HepG2 (cell line): ENCODE measurements around the gene RPL11. TPM values are rescaled to one million over a fixed set of nuclear protein-coding genes. Genes with fewer than 3 reads are reported as not detected.

Experiments
- ATAC-seq: fragments of 200-7000 bp; cut with Tn5 transposase; 3 replicates; pipeline ENCODE4 v1.9.1; 2020; ENCODE audit warnings: mild to moderate bottlenecking, moderate library complexity
- BruUV-seq: library from RNA; stranded (reverse); fragments of 400-500 nt; replicated peaks from 2 replicates; lab custom pipeline; 2021; lab: Mats Ljungman, UMichigan
- CTCF ChIA-PET: fragments of 300-600 bp; formaldehyde crosslinking; extraction: SDS; loops from one replicate; lab custom pipeline; 2021; ENCODE audit warnings: low total read pairs, inconsistent platforms, low intra/inter-chr PET ratio; lab: Yijun Ruan, JAX
- POLR2A ChIA-PET: fragments of 350-600 bp; sonication (Branson Sonifier 250); formaldehyde crosslinking; loops from one replicate; lab custom pipeline; 2020; ENCODE audit warnings: antibody characterized with exemption, inconsistent platforms; lab: Yijun Ruan, JAX
- DNase-seq: peaks from one replicate; pipeline ENCODE4 v3.0.0-alpha.2; 2015; ENCODE audit warnings: low spot score
- FAIRE-seq: peaks from 3 replicates; lab custom pipeline; 2011; peaks lifted over from hg19 to GRCh38; lab: Jason Lieb, UNC
- H2AFZ ChIP-seq: one replicate; pipeline ENCODE4 v1.6.1; 2011; ENCODE audit warnings: low read length, inconsistent platforms
- H3K27ac ChIP-seq: fragments of 300-600 bp; 3 replicates; pipeline ENCODE4 v1.8.0; 2011; ENCODE audit warnings: mixed run types, mild to moderate bottlenecking, mixed read lengths, low read length, inconsistent platforms; ENCODE audit not compliant: insufficient read depth; ENCODE audit errors: extremely low read length
- H3K27me3 ChIP-seq, 2 experiments: fragments of 200-600 bp in 1 of 2; 2 replicates in 1 of 2; 3 replicates in 1 of 2; pipeline versions ENCODE4 v1.6.0 to v1.8.0; 2011; ENCODE audit warnings: low read length in 2 of 2, mild to moderate bottlenecking in 2 of 2, moderate library complexity in 2 of 2, inconsistent platforms in 1 of 2; ENCODE audit not compliant: insufficient read depth in 2 of 2, control insufficient read depth in 1 of 2
- H3K36me3 ChIP-seq, 2 experiments: fragments of 200-600 bp in 1 of 2; replicated peaks in 1 of 2; 2 replicates in 1 of 2; 3 replicates in 1 of 2; pipeline versions ENCODE4 v1.5.1 to v1.8.0; 2011; ENCODE audit warnings: low read length in 2 of 2, inconsistent platforms in 1 of 2; ENCODE audit not compliant: insufficient read depth in 2 of 2, control insufficient read depth in 1 of 2
- H3K4me1 ChIP-seq: 2 replicates; pipeline ENCODE4 v1.5.1; 2012; ENCODE audit warnings: low read length, inconsistent platforms; ENCODE audit not compliant: insufficient read depth
- H3K4me2 ChIP-seq: 2 replicates; pipeline ENCODE4 v1.6.0; 2011; ENCODE audit warnings: low read depth, low read length, inconsistent platforms
- H3K4me3 ChIP-seq, 3 experiments: fragments of 200-600 bp in 1 of 3; sonication (generic), shearing (Covaris generic) in 1 of 3; replicated peaks in 1 of 3; 2 replicates each; pipeline ENCODE4 v1.5.1; 2011 to 2016; ENCODE audit warnings: low read length in 3 of 3, inconsistent platforms in 2 of 3, low read depth in 2 of 3, mild to moderate bottlenecking in 2 of 3, control low read depth in 1 of 3, mixed read lengths in 1 of 3; ENCODE audit not compliant: insufficient read depth in 1 of 3
- H3K79me2 ChIP-seq: one replicate; pipeline ENCODE4 v1.6.1; 2011; ENCODE audit warnings: low read length, inconsistent platforms; ENCODE audit not compliant: insufficient read depth
- H3K9ac ChIP-seq: 2 replicates; pipeline ENCODE4 v1.6.0; 2011; ENCODE audit warnings: mild to moderate bottlenecking, low read depth, low read length, inconsistent platforms; ENCODE audit not compliant: insufficient read depth
- H3K9me3 ChIP-seq: 2 replicates; pipeline ENCODE4 v1.5.1; 2012; ENCODE audit warnings: mild to moderate bottlenecking, low read length
- H4K20me1 ChIP-seq: 2 replicates; pipeline ENCODE4 v1.6.0; 2011; ENCODE audit warnings: inconsistent platforms, mild to moderate bottlenecking, low read length, moderate library complexity; ENCODE audit not compliant: insufficient read depth
- ATF7-NPFF ChIP-seq: sonication (generic); formaldehyde crosslinking; IDR thresholded peaks from 2 replicates; pipeline ENCODE4 v1.8.1; 2023; ENCODE audit warnings: mild to moderate bottlenecking, low read depth, missing genetic modification reagents, moderate library complexity
- MLX ChIP-seq: IDR thresholded peaks from 2 replicates; pipeline ENCODE4 v1.6.1; 2016
- TEAD3 ChIP-seq: optimal IDR thresholded peaks from 2 replicates; pipeline ENCODE3; 2016; ENCODE audit warnings: borderline replicate concordance
- XRCC5 ChIP-seq: fragments of 200-400 bp; formaldehyde crosslinking; optimal IDR thresholded peaks from 2 replicates; pipeline ENCODE3; 2017; ENCODE audit warnings: mild to moderate bottlenecking, low read length
- ZMYM4 ChIP-seq: sonication (generic); formaldehyde crosslinking; IDR thresholded peaks from 2 replicates; pipeline ENCODE4 v1.8.1; 2023; ENCODE audit warnings: mild to moderate bottlenecking, missing genetic modification reagents
- ZNF263 ChIP-seq: sonication (generic); formaldehyde crosslinking; IDR thresholded peaks from 2 replicates; pipeline ENCODE4 v1.4.0; 2020; ENCODE audit warnings: missing genetic modification reagents
- ZNF574 ChIP-seq: sonication (generic); formaldehyde crosslinking; IDR thresholded peaks from 2 replicates; pipeline ENCODE4 v1.4.0; 2020; ENCODE audit warnings: missing genetic modification reagents
- ZNF580 ChIP-seq: IDR thresholded peaks from 2 replicates; pipeline ENCODE4 v1.6.1; 2016; ENCODE audit warnings: low read depth, borderline replicate concordance
- ZNF605 ChIP-seq: sonication (generic); formaldehyde crosslinking; IDR thresholded peaks from 2 replicates; pipeline ENCODE4 v1.8.0; 2022; ENCODE audit warnings: mild to moderate bottlenecking, missing genetic modification reagents
- WGBS: methylation state at CpG from one replicate; pipeline ENCODE4 v1.1.6; 2017; ENCODE audit warnings: low lambda C conversion rate; 5-methylcytosine and 5-hydroxymethylcytosine counted together
- in situ Hi-C: cut with HindIII; loops from 2 replicates; pipeline ENCODE4 v1.10.0; 2017; ENCODE audit warnings: low pct_unique_long_range_greater_than_20kb; ENCODE audit not compliant: extremely low pct_ligation_motif_present
- intact Hi-C: fragments of 100-400 bp; cut with micrococcal nuclease; formaldehyde crosslinking; loops from one replicate; pipeline ENCODE4 v1.10.0; 2022; ENCODE audit not compliant: unreplicated experiment
- polyA plus RNA-seq, 8 experiments: library from polyadenylated mRNA; depleted of rRNA in 3 of 8; stranded (reverse) in 7 of 8; unstranded in 1 of 8; fragments of >200 nt; fragmentation: Illumina TruSeq in 4 of 8; extraction: Trizol in 4 of 8; gene quantifications; 2 replicates each; pipeline versions ENCODE4 v1.2.1 to v1.2.3, GENCODE V29; 2011 to 2016; ENCODE audit warnings: low read depth in 4 of 8, missing spikeins in 1 of 8, mixed read lengths in 1 of 8; ENCODE audit not compliant: insufficient read depth in 1 of 8
- total RNA-seq, 5 experiments: library from RNA; depleted of rRNA; stranded (reverse); fragments of >200 nt; fragmentation: Illumina TruSeq; extraction: Trizol; gene quantifications; 2 replicates each; pipeline ENCODE4 v1.2.3, GENCODE V29; 2016; ENCODE audit warnings: low read depth in 1 of 5
- TF ChIP-seq, protein P1 (sequence below): sonication (generic); formaldehyde crosslinking; IDR thresholded peaks from 2 replicates; pipeline ENCODE4 v1.4.0; 2020; ENCODE audit warnings: mild to moderate bottlenecking, missing genetic modification reagents, borderline replicate concordance
- TF ChIP-seq, protein P2 (sequence below): sonication (generic); formaldehyde crosslinking; IDR thresholded peaks from 2 replicates; pipeline ENCODE4 v1.4.0; 2020; ENCODE audit warnings: mild to moderate bottlenecking, missing genetic modification reagents

Gene RPL11
- total and polyA plus RNA-seq, 2 of the 13 experiments (the other 11 are each of a cell fraction or from before 2014, with no cell fraction given), result 1,682 to 2,010 TPM

DNA sequence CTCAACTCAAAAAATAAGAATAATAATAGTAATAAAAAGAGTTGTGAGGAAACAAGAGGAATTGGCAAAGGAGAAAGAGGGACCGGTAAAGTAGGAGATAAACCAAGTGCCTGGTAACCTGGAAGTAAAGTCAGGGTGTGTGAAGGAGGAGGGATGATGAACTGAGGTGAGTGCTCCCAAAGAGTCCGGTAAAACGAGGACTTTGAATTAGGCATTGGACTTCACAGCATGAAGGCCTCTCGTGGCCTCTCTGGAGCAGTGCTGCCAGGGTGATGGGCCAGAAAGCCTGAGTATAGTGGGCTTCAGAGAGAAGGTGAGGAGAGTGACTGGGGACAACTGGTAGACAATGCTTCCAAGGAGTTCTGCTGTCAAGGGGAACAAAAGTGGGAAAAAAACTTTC is 17.6 kb downstream of the RPL11 start:
- no peak for ATAC-seq
- Histone ChIP-seq H3K4me3 (no peak overlapping the region), H3K9ac (no peak overlapping the region), H3K27me3 (no peaks in the 10 kb centered on the region), H3K79me2 (no peaks in the 10 kb centered on the region), H3K4me1 (peaks cover 13% of the 10 kb centered on the region), H3K9me3 (no peaks in the 10 kb centered on the region), H2AFZ (no peak overlapping the region), H3K36me3 (peaks cover 0 to 10% of the 10 kb centered on the region in 2 experiments; a peak in 1 of 5 replicates), H4K20me1 (peaks cover 8% of the 10 kb centered on the region; the same call in 1 of the 2 replicates), H3K27ac (no peak overlapping the region)
- in situ Hi-C loops, result no loop called here
- WGBS, result 90% methylated on average over 4 of the region's 4 CpGs
- CTCF ChIA-PET, result no interaction called here
- POLR2A ChIA-PET, result no interaction called here
- TF ChIP-seq ZNF263, result peak; percentile 86
- no peak for TF ChIP-seq ZNF605 (CRISPR knock-in tag)
- TF ChIP-seq, all 625 proteins: peak for 1
- FAIRE-seq (no peak), DNase-seq (no peak)
- intact Hi-C loops, result no loop called here
- no peak overlapping the region for H3K4me2 ChIP-seq
- no TSS peak for BruUV-seq

GRCh38 chr1:23718482-23718881 is 26.9 kb downstream of the RPL11 start:
- Histone ChIP-seq H3K9me3 (no peaks in the 10 kb centered on the region), H3K27me3 (no peaks in the 10 kb centered on the region), H3K4me2 (no peak overlapping the region), H3K27ac (no peak overlapping the region), H3K36me3 (no peaks in the 10 kb centered on the region), H3K9ac (no peak overlapping the region), H3K4me3 (no peak overlapping the region), H4K20me1 (peaks cover 3% of the 10 kb centered on the region; the same call in 1 of the 2 replicates), H3K4me1 (0 out of 2 replicates have a peak, but pooled peaks cover 5% of the 10 kb centered on the region), H3K79me2 (peaks cover 3% of the 10 kb centered on the region), H2AFZ (no peak overlapping the region)
- ATAC-seq (peak; percentile 91), FAIRE-seq (peak; percentile 72), DNase-seq (peak; percentile 36)
- WGBS, result 33% methylated on average over 3 of the region's 3 CpGs
- ChIA-PET CTCF (no interaction called here), POLR2A (no interaction called here)
- in situ Hi-C loops, result no loop called here
- no TSS peak for BruUV-seq
- intact Hi-C loops, result no loop called here
- TF ChIP-seq MLX (CRISPR knock-in tag) (no peak), ZNF580 (CRISPR knock-in tag) (no peak), ZNF574 (CRISPR knock-in tag) (peak; percentile 71), ZMYM4 (CRISPR knock-in tag) (peak; percentile 54; the same call in 1 of the 2 replicates), ATF7-NPFF (CRISPR knock-in tag) (no peak), XRCC5 (peak; percentile 57), TEAD3 (peak; percentile 70)
- TF ChIP-seq, protein P1, sequence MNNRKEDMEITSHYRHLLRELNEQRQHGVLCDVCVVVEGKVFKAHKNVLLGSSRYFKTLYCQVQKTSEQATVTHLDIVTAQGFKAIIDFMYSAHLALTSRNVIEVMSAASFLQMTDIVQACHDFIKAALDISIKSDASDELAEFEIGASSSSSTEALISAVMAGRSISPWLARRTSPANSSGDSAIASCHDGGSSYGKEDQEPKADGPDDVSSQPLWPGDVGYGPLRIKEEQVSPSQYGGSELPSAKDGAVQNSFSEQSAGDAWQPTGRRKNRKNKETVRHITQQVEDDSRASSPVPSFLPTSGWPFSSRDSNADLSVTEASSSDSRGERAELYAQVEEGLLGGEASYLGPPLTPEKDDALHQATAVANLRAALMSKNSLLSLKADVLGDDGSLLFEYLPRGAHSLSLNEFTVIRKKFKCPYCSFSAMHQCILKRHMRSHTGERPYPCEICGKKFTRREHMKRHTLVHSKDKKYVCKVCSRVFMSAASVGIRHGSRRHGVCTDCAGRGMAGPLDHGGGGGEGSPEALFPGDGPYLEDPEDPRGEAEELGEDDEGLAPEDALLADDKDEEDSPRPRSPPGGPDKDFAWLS (CRISPR knock-in tag), result no peak
- TF ChIP-seq, protein P2, sequence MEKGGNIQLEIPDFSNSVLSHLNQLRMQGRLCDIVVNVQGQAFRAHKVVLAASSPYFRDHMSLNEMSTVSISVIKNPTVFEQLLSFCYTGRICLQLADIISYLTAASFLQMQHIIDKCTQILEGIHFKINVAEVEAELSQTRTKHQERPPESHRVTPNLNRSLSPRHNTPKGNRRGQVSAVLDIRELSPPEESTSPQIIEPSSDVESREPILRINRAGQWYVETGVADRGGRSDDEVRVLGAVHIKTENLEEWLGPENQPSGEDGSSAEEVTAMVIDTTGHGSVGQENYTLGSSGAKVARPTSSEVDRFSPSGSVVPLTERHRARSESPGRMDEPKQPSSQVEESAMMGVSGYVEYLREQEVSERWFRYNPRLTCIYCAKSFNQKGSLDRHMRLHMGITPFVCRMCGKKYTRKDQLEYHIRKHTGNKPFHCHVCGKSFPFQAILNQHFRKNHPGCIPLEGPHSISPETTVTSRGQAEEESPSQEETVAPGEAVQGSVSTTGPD, result no peak
